OCI-LY7 (cell line): Measurements from ENCODE around the gene CANT1.

Experiments used
- EZH2phosphoT487 ChIP-seq: fragments of 200-600 bp; sonication (generic); IDR thresholded peaks from 2 replicates; pipeline ENCODE4 v1.6.1; 2018; ENCODE audit warnings: low read depth, borderline replicate concordance, mild to moderate bottlenecking, mixed run types, antibody characterized with exemption, low read length, moderate library complexity, mixed read lengths
- TF ChIP-seq, protein P1 (sequence below): fragments of 200-600 bp; sonication (generic); conservative IDR thresholded peaks from 2 replicates; pipeline ENCODE4 v1.5.1; 2014; ENCODE audit warnings: mild to moderate bottlenecking, antibody characterized with exemption, low read length, moderate library complexity, mixed read lengths

GRCh38 chr17:78958641-78959127, 50.9 kb downstream of the CANT1 start:
- TF ChIP-seq, protein P1, sequence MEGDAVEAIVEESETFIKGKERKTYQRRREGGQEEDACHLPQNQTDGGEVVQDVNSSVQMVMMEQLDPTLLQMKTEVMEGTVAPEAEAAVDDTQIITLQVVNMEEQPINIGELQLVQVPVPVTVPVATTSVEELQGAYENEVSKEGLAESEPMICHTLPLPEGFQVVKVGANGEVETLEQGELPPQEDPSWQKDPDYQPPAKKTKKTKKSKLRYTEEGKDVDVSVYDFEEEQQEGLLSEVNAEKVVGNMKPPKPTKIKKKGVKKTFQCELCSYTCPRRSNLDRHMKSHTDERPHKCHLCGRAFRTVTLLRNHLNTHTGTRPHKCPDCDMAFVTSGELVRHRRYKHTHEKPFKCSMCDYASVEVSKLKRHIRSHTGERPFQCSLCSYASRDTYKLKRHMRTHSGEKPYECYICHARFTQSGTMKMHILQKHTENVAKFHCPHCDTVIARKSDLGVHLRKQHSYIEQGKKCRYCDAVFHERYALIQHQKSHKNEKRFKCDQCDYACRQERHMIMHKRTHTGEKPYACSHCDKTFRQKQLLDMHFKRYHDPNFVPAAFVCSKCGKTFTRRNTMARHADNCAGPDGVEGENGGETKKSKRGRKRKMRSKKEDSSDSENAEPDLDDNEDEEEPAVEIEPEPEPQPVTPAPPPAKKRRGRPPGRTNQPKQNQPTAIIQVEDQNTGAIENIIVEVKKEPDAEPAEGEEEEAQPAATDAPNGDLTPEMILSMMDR: no peak
- TF ChIP-seq EZH2phosphoT487: no peak
